Lung (tissue), 12 donors: ENCODE measurements around the gene INO80. TPM values are rescaled to one million over a fixed set of nuclear protein-coding genes. Genes with fewer than 3 reads are reported as not detected.

Experiments
- ATAC-seq: fragments of 200-7000 bp; cut with Tn5 transposase; one replicate; pipeline ENCODE4 v1.9.1; 2020; ENCODE audit warnings: moderate number of reproducible peaks; ENCODE audit not compliant: insufficient read depth, low FRiP score
- DNase-seq, 3 donors: peaks; one replicate each; pipeline ENCODE4 v3.0.0-alpha.2; 2013 to 2017
- H3K27ac ChIP-seq, 2 donors: one replicate each; pipeline ENCODE4 v1.5.1; 2013; ENCODE audit warnings: mild to moderate bottlenecking in 2 of 2, moderate library complexity in 2 of 2, control low read depth in 1 of 2, inconsistent platforms in 1 of 2, low read depth in 1 of 2, low read length in 1 of 2
- H3K27me3 ChIP-seq, 3 donors: one replicate each; pipeline ENCODE4 v1.5.1; 2013; ENCODE audit warnings: low read length in 2 of 3; ENCODE audit not compliant: control insufficient read depth in 3 of 3, insufficient read depth in 3 of 3
- H3K36me3 ChIP-seq, 4 donors: one replicate each; pipeline ENCODE4 v1.5.1; 2013; ENCODE audit warnings: low read length in 4 of 4, mild to moderate bottlenecking in 1 of 4, moderate library complexity in 1 of 4; ENCODE audit not compliant: control insufficient read depth in 4 of 4, insufficient read depth in 4 of 4
- H3K4me1 ChIP-seq, 5 donors: one replicate each; pipeline ENCODE4 v1.5.1; 2013; ENCODE audit warnings: low read length in 5 of 5, mild to moderate bottlenecking in 2 of 5, moderate library complexity in 1 of 5; ENCODE audit not compliant: control insufficient read depth in 5 of 5, insufficient read depth in 5 of 5
- H3K4me3 ChIP-seq: one replicate; pipeline ENCODE4 v1.5.1; 2013; ENCODE audit warnings: mild to moderate bottlenecking, control low read depth, moderate library complexity
- H3K9ac ChIP-seq, 2 donors: one replicate each; pipeline ENCODE4 v1.5.1; 2013; ENCODE audit warnings: low read length in 2 of 2, control low read depth in 1 of 2; ENCODE audit not compliant: insufficient read depth in 1 of 2
- H3K9me3 ChIP-seq, 4 donors: one replicate each; pipeline ENCODE4 v1.5.1; 2013; ENCODE audit warnings: low read length in 3 of 4, mild to moderate bottlenecking in 1 of 4, moderate library complexity in 1 of 4; ENCODE audit not compliant: control insufficient read depth in 4 of 4, insufficient read depth in 3 of 4
- WGBS, 2 donors: extraction: QIAGEN DNeasy Blood & Tissue Kit; methylation state at CpG; one replicate each; pipeline ENCODE4 v1.1.7; 2013; 5-methylcytosine and 5-hydroxymethylcytosine counted together
- polyA plus RNA-seq, 2 donors: library from polyadenylated mRNA; stranded (reverse); fragments of 200-250 nt; gene quantifications; one replicate each; pipeline ENCODE4 v1.2.1, GENCODE V29; 2013
- total RNA-seq, 2 donors: library from RNA; depleted of rRNA in 1 of 2; stranded (reverse); fragments of >200 nt in 1 of 2; gene quantifications; one replicate each; pipeline ENCODE4 v1.2.1, GENCODE V29; 2014 to 2021
- TF ChIP-seq, protein P1 (sequence below): IDR thresholded peaks from 2 replicates; pipeline ENCODE4 v1.5.1; 2012; ENCODE audit warnings: mild to moderate bottlenecking; ENCODE audit errors: control extremely low read depth, extremely low read depth
- donor health status: control.
- donor health status: control.
- donor health status: Bipolar disorder and iron deficiency.
- donor health status: healthy.
- donor health status: DM: yes; HTN: yes; CAD: no.

INO80 gene
- total and polyA plus RNA-seq, 4 donors, result 8.0 to 50.1 (median 22.9) TPM

DNA sequence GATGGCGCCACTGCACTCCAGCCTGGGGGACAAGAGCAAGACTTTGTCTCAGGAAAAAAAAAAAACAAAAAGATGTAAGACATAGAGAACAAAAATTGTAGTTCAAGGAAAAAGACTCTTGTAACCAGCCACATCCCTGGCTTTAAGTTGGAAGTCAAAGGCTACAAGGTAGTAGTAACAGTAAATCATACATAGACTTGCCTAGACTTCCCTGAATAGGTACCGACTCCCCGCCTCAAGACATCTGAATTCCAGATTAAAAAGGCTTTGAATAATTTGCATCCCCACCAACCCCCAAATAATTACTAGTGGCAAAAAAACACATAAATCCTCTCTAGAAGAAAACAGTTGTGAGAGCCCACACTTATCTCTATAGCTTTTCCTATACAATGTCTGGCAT lies 55.6 kb downstream of the INO80 start:
- DNase-seq, result no peak
- no peaks in the 10 kb centered on the region for H3K27me3 ChIP-seq
- H3K4me3 ChIP-seq, result no peak overlapping the region
- ATAC-seq, result no peak
- H3K36me3 ChIP-seq, result peaks cover 23 to 55% (median 44%) of the 10 kb centered on the region in 4 donors
- H3K4me1 ChIP-seq, result no peaks in the 10 kb centered on the region
- TF ChIP-seq, protein P1, sequence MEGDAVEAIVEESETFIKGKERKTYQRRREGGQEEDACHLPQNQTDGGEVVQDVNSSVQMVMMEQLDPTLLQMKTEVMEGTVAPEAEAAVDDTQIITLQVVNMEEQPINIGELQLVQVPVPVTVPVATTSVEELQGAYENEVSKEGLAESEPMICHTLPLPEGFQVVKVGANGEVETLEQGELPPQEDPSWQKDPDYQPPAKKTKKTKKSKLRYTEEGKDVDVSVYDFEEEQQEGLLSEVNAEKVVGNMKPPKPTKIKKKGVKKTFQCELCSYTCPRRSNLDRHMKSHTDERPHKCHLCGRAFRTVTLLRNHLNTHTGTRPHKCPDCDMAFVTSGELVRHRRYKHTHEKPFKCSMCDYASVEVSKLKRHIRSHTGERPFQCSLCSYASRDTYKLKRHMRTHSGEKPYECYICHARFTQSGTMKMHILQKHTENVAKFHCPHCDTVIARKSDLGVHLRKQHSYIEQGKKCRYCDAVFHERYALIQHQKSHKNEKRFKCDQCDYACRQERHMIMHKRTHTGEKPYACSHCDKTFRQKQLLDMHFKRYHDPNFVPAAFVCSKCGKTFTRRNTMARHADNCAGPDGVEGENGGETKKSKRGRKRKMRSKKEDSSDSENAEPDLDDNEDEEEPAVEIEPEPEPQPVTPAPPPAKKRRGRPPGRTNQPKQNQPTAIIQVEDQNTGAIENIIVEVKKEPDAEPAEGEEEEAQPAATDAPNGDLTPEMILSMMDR, result no peak
- no peak overlapping the region for H3K27ac ChIP-seq
- peaks cover 0 to 6% (median 4%) of the 10 kb centered on the region in 4 donors for H3K9me3 ChIP-seq
- 99% methylated on average over 3 of the region's 3 CpGs for WGBS, 2 donors
- H3K9ac ChIP-seq, result no peak overlapping the region

DNA sequence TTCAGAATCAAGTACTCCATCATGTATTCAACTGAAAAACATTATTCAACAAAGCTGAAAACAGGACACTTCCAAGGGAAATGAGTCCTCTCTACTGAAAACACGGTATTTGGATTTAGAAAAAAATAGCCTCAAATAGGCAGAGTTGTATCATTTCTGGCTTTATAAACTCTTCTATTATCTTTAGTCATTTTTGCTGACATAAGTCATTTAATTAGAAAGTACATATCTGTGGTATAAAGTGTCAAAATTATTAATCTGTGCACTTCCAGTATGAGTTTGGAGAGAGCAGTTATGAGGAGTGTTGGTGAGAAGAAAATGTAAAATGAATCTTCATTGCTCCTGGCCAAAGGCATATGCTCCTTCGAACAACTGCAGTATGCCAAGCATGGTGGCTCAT lies 59.3 kb downstream of the INO80 start:
- H3K27me3 ChIP-seq, result no peaks in the 10 kb centered on the region
- DNase-seq (no peak), ATAC-seq (no peak)
- peaks cover 0 to 2% (median 1%) of the 10 kb centered on the region in 4 donors for H3K9me3 ChIP-seq
- no peaks in the 10 kb centered on the region for H3K4me1 ChIP-seq
- no peak overlapping the region for H3K9ac ChIP-seq
- no peak overlapping the region for H3K4me3 ChIP-seq
- no peak overlapping the region for H3K27ac ChIP-seq
- H3K36me3 ChIP-seq, result peaks cover 26 to 55% (median 38%) of the 10 kb centered on the region in 4 donors
- TF ChIP-seq, protein P1, result no peak
- WGBS, 2 donors, result 82 to 95% methylated on average over 2 of the region's 2 CpGs

DNA sequence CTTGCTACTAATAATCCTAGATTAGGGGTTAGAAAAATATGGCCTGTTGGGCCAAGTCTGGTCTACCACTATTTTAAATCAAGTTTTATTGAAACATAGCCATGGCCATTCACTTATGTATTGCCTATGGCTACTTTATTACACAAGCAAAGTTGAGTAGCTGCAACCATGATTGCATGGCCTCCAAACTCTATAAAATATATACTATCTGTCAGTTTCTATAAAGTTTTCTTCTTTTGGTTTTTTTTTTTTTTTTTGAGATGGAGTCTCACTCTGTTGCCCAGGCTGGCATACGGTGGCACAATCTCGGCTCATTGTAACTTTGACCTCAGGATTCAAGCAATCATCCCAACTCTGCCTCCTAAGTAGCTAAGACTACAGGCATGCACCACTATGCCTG lies 60.4 kb downstream of the INO80 start:
- H3K4me3 ChIP-seq, result no peak overlapping the region
- 100% methylated on average over 2 of the region's 2 CpGs for WGBS, 2 donors
- no peaks in the 10 kb centered on the region for H3K27me3 ChIP-seq
- DNase-seq (no peak), ATAC-seq (no peak)
- H3K9ac ChIP-seq, result no peak overlapping the region
- H3K36me3 ChIP-seq, result peaks cover 27 to 52% (median 38%) of the 10 kb centered on the region in 4 donors
- TF ChIP-seq, protein P1, result no peak
- H3K27ac ChIP-seq, result no peak overlapping the region
- H3K9me3 ChIP-seq, result no peaks in the 10 kb centered on the region
- no peaks in the 10 kb centered on the region for H3K4me1 ChIP-seq

DNA sequence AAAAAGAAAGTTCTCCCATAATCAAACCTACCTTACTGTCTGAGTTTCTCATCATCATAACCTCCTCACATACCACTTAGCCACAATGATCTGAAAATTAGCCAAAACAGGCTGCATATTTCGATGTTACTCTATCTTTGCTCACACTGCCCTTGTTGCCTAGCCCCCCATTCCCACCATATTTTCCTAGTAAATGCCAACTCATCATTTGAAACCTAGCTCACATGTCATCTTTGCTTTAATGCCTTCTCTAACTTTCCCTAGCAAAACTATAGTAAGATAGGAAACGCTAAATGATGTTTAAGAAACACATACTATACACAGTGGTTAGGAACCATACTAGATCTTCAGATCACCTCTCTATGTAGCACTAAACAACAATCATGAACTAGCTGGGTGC lies 64.9 kb downstream of the INO80 start:
- Histone ChIP-seq H3K36me3 (peaks cover 22 to 58% (median 40%) of the 10 kb centered on the region in 4 donors), H3K27ac (no peak overlapping the region), H3K4me3 (no peak overlapping the region), H3K9me3 (no peaks in the 10 kb centered on the region), H3K9ac (no peak overlapping the region), H3K27me3 (no peaks in the 10 kb centered on the region), H3K4me1 (no peaks in the 10 kb centered on the region)
- WGBS, 2 donors, result 99% methylated on average over 2 of the region's 2 CpGs
- TF ChIP-seq, protein P1, result no peak
- DNase-seq, result no peak
- ATAC-seq, result no peak
